Right renal pelvis (tissue), 4 donors: Measurements from ENCODE around the gene TFF2. TPM values are rescaled to one million over a fixed set of nuclear protein-coding genes. Genes with fewer than 3 reads are reported as not detected.

Experiments
- DNase-seq, 4 donors: peaks; one replicate each; pipeline ENCODE4 v3.0.0-alpha.2; 2013; ENCODE audit warnings: low read depth in 4 of 4, low spot score in 3 of 4, missing footprints in 1 of 4
- polyA plus RNA-seq, 4 donors: library from polyadenylated mRNA; unstranded; fragments of 120-200 nt; gene quantifications; one replicate each; pipeline ENCODE4 v1.2.1, GENCODE V29; 2013; ENCODE audit not compliant: insufficient read length in 4 of 4

Gene TFF2
- polyA plus RNA-seq, 4 donors: not detected

- DNase-seq: no peak
Measured at GRCh38 chr21:42308914-42309752, 41.7 kb downstream of the TFF2 start.

GRCh38 chr21:42308161-42308913 is 42.5 kb downstream of the TFF2 start:
- no peak for DNase-seq

GRCh38 chr21:42307106-42307505 is 43.7 kb downstream of the TFF2 start:
- DNase-seq: no peak

- DNase-seq: no peak
Measured at GRCh38 chr21:42306366-42307035, 44.3 kb downstream of the TFF2 start.

GRCh38 chr21:42305707-42306147 is 45.1 kb downstream of the TFF2 start:
- no peak for DNase-seq

GRCh38 chr21:42304556-42305454 is 46.0 kb downstream of the TFF2 start:
- no peak for DNase-seq

GRCh38 chr21:42303443-42303842 is 47.4 kb downstream of the TFF2 start:
- DNase-seq: no peak

GRCh38 chr21:42302794-42303193 is 48.0 kb downstream of the TFF2 start:
- DNase-seq: no peak

GRCh38 chr21:42302076-42302650 is 48.6 kb downstream of the TFF2 start:
- DNase-seq: no peak

- no peak for DNase-seq
Measured at GRCh38 chr21:42301371-42302075, 49.3 kb downstream of the TFF2 start.

GRCh38 chr21:42300956-42301355 is 49.8 kb downstream of the TFF2 start:
- no peak for DNase-seq

GRCh38 chr21:42300045-42300583 is 50.7 kb downstream of the TFF2 start:
- no peak for DNase-seq

- no peak for DNase-seq
Measured at GRCh38 chr21:42299324-42300044, 51.3 kb downstream of the TFF2 start.

- no peak for DNase-seq
Measured at GRCh38 chr21:42298657-42299056, 52.1 kb downstream of the TFF2 start.

- DNase-seq: no peak
Measured at GRCh38 chr21:42298237-42298636, 52.6 kb downstream of the TFF2 start.

GRCh38 chr21:42297377-42297776 is 53.4 kb downstream of the TFF2 start:
- DNase-seq: no peak

- no peak for DNase-seq
Measured at GRCh38 chr21:42296501-42296900, 54.3 kb downstream of the TFF2 start.
